GM23338 (cell line): Measurements from ENCODE around the gene POPDC3. TPM values are rescaled to one million over a fixed set of nuclear protein-coding genes. Genes with fewer than 3 reads are reported as not detected.

ENCODE experiments used
- ATAC-seq: fragments of 200-7000 bp; cut with Tn5 transposase; 3 replicates; pipeline ENCODE4 v1.9.1; 2020
- DNase-seq: peaks from one replicate; pipeline ENCODE4 v3.0.0-alpha.2; 2015; ENCODE audit warnings: low spot score
- H2AFZ ChIP-seq: fragments of 200-600 bp; sonication (generic); 2 replicates; pipeline ENCODE4 v1.8.0; 2016; ENCODE audit warnings: antibody characterized with exemption, mild to moderate bottlenecking, moderate library complexity
- H3F3A ChIP-seq: fragments of 200-600 bp; sonication (generic); replicated peaks from 2 replicates; pipeline ENCODE4 v1.8.0; 2017; ENCODE audit warnings: antibody characterized with exemption, mixed run types, low read depth
- H3K27ac ChIP-seq: fragments of 200-600 bp; sonication (generic); 2 replicates; pipeline ENCODE4 v1.6.1; 2016; ENCODE audit warnings: low read depth
- H3K27me3 ChIP-seq: fragments of 200-600 bp; sonication (generic); 2 replicates; pipeline ENCODE4 v1.8.0; 2016; ENCODE audit warnings: mild to moderate bottlenecking, mixed run types, moderate library complexity; ENCODE audit not compliant: insufficient read depth
- H3K36me3 ChIP-seq: fragments of 200-600 bp; sonication (generic); 2 replicates; pipeline ENCODE4 v1.8.0; 2016; ENCODE audit warnings: mild to moderate bottlenecking; ENCODE audit not compliant: insufficient read depth
- H3K4me1 ChIP-seq: fragments of 200-600 bp; sonication (generic); 2 replicates; pipeline ENCODE4 v1.8.0; 2016; ENCODE audit warnings: mild to moderate bottlenecking, moderate library complexity; ENCODE audit not compliant: insufficient read depth
- H3K4me2 ChIP-seq: fragments of 200-600 bp; sonication (generic); 2 replicates; pipeline ENCODE4 v1.7.1; 2017; ENCODE audit warnings: mixed run types
- H3K4me3 ChIP-seq: fragments of 200-600 bp; sonication (generic); 2 replicates; pipeline ENCODE4 v1.6.1; 2016; ENCODE audit warnings: mixed run types
- H3K79me2 ChIP-seq: fragments of 200-600 bp; sonication (generic); replicated peaks from 2 replicates; pipeline ENCODE4 v1.8.0; 2017; ENCODE audit warnings: mild to moderate bottlenecking; ENCODE audit not compliant: insufficient read depth
- H3K9me2 ChIP-seq: fragments of 200-600 bp; sonication (generic); 2 replicates; pipeline ENCODE4 v1.8.0; 2017; ENCODE audit not compliant: insufficient read depth
- H4K20me1 ChIP-seq: fragments of 200-600 bp; sonication (generic); replicated peaks from 2 replicates; pipeline ENCODE4 v1.8.0; 2017; ENCODE audit warnings: mild to moderate bottlenecking; ENCODE audit not compliant: insufficient read depth
- H3K27ac Mint-ChIP-seq: 2 replicates; pipeline ENCODE4 v1.8.0; 2020; ENCODE audit warnings: inconsistent platforms, mild to moderate bottlenecking, moderate library complexity, mixed read lengths
- H3K27me3 Mint-ChIP-seq: 3 replicates; pipeline ENCODE4 v1.8.0; 2022; ENCODE audit warnings: low read depth, mild to moderate bottlenecking, moderate library complexity, mixed read lengths, inconsistent platforms; ENCODE audit not compliant: insufficient read depth, poor library complexity
- H3K36me3 Mint-ChIP-seq: 3 replicates; pipeline ENCODE4 v1.8.0; 2021; ENCODE audit warnings: low read depth, mild to moderate bottlenecking, inconsistent platforms, moderate library complexity, mixed read lengths
- H3K4me1 Mint-ChIP-seq: 3 replicates; pipeline ENCODE4 v1.8.0; 2020; ENCODE audit warnings: mild to moderate bottlenecking, inconsistent platforms, mixed read lengths
- H3K4me3 Mint-ChIP-seq: 3 replicates; pipeline ENCODE4 v1.8.0; 2021; ENCODE audit warnings: moderate library complexity, mild to moderate bottlenecking, inconsistent platforms, mixed read lengths
- H3K9me3 Mint-ChIP-seq: 3 replicates; pipeline ENCODE4 v1.8.0; 2020; ENCODE audit warnings: moderate library complexity, mild to moderate bottlenecking, inconsistent platforms, mixed read lengths
- EZH2 ChIP-seq: fragments of 200-600 bp; sonication (generic); IDR thresholded peaks from one replicate; pipeline ENCODE4 v1.8.0; 2017; ENCODE audit warnings: antibody characterized with exemption, mild to moderate bottlenecking, low read depth; ENCODE audit not compliant: unreplicated experiment
- EZH2phosphoT487 ChIP-seq: fragments of 200-600 bp; sonication (generic); IDR thresholded peaks from one replicate; pipeline ENCODE4 v1.8.1; 2018; ENCODE audit warnings: antibody characterized with exemption; ENCODE audit not compliant: unreplicated experiment
- POLR2AphosphoS5 ChIP-seq: IDR thresholded peaks from 2 replicates; pipeline ENCODE4 v1.6.1; 2016; ENCODE audit warnings: antibody characterized with exemption, low read depth
- STAT1 ChIP-seq: IDR thresholded peaks from one replicate; pipeline ENCODE4 v1.6.1; 2016; ENCODE audit warnings: antibody characterized with exemption; ENCODE audit not compliant: unreplicated experiment
- ZNF114 ChIP-seq: fragments of 250-450 bp; sonication (Bioruptor Pico); IDR thresholded peaks from 2 replicates; pipeline ENCODE4 v1.5.0; 2020; ENCODE audit warnings: mild to moderate bottlenecking, moderate library complexity
- polyA plus RNA-seq: library from polyadenylated mRNA; unstranded; fragments of >200 nt; fragmentation: Nextera tagmentation; extraction: Ambion mirVana; gene quantifications from 2 replicates; pipeline ENCODE4 v1.2.1, GENCODE V29; 2016
- total RNA-seq: library from RNA; depleted of rRNA; stranded (reverse); fragments of >200 nt; shearing (Covaris generic); gene quantifications from 2 replicates; pipeline ENCODE4 v1.2.3, GENCODE V29; 2014
- TF ChIP-seq, protein P1 (sequence below): IDR thresholded peaks from one replicate; pipeline ENCODE4 v1.6.1; 2018; ENCODE audit warnings: antibody characterized with exemption; ENCODE audit not compliant: unreplicated experiment
- TF ChIP-seq, protein P2 (sequence below): fragments of 250-450 bp; sonication (Bioruptor Pico); IDR thresholded peaks from 2 replicates; pipeline ENCODE4 v1.5.0; 2020; ENCODE audit warnings: mild to moderate bottlenecking, moderate library complexity
- TF ChIP-seq, protein P3 (sequence below), 2 experiments: fragments of 200-600 bp in 1 of 2; sonication (generic) in 1 of 2; conservative IDR thresholded peaks; 2 replicates each; pipeline versions ENCODE4 v1.5.1 to v1.6.1; 2016 to 2017; ENCODE audit warnings: antibody characterized with exemption in 2 of 2, low read depth in 2 of 2, mild to moderate bottlenecking in 2 of 2, moderate library complexity in 1 of 2

POPDC3 gene
- total and polyA plus RNA-seq, 2 experiments from 2014 or later = 5.1 to 5.7 TPM

DNA sequence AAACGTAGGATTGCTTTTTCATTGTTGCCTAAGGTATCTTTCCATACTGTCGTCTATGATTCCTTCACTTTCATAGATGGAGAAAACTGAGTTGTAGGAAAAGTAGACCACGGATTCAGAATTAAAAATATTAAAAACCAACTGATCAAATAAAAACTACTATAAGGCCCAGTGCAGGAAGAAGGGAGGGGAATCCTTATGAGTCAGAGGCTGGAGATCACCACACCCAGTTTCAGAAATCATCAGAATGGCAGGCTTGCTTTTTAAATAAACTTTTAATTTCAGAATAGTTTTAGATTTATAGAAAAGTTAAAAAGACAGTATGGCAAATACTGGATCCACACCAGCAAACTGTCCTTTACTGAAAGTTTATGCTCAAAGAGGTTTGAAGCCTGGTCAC, 32.0 kb upstream of the POPDC3 start (continued):
- no peak for TF ChIP-seq POLR2AphosphoS5
- TF ChIP-seq EZH2phosphoT487 = no peak
- TF ChIP-seq, protein P1, sequence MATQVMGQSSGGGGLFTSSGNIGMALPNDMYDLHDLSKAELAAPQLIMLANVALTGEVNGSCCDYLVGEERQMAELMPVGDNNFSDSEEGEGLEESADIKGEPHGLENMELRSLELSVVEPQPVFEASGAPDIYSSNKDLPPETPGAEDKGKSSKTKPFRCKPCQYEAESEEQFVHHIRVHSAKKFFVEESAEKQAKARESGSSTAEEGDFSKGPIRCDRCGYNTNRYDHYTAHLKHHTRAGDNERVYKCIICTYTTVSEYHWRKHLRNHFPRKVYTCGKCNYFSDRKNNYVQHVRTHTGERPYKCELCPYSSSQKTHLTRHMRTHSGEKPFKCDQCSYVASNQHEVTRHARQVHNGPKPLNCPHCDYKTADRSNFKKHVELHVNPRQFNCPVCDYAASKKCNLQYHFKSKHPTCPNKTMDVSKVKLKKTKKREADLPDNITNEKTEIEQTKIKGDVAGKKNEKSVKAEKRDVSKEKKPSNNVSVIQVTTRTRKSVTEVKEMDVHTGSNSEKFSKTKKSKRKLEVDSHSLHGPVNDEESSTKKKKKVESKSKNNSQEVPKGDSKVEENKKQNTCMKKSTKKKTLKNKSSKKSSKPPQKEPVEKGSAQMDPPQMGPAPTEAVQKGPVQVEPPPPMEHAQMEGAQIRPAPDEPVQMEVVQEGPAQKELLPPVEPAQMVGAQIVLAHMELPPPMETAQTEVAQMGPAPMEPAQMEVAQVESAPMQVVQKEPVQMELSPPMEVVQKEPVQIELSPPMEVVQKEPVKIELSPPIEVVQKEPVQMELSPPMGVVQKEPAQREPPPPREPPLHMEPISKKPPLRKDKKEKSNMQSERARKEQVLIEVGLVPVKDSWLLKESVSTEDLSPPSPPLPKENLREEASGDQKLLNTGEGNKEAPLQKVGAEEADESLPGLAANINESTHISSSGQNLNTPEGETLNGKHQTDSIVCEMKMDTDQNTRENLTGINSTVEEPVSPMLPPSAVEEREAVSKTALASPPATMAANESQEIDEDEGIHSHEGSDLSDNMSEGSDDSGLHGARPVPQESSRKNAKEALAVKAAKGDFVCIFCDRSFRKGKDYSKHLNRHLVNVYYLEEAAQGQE = no peak
- no peak for TF ChIP-seq EZH2

DNA sequence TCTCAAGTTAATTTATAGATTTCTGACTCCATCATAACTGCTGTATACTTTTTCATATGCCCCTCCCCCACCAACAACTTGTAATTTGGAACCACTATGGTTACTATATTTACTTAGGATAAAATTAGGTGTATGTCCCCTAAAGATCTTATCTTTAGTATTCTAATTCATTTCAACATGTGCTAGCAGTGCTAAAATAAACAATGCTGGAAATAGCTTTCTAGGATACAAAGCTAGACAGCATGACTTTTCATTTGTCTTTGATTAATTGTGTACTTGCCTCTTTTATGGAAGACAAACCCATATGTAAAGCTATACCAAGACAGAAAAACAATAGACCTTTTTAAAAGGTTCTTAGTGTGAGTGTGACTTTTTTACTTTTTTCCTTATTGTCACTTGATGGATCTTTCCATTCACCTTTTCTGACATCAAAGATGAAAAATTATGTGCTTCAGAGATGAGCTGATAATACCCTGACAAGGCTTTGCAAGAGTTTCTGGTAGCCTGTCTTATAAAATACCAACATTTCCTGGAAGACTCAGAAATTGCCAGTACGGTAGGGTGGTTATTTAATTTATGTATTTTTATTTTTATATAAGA, 31.2 kb upstream of the POPDC3 start:
- Mint-ChIP-seq H3K27me3 (no peaks in the 10 kb centered on the region), H3K27ac (no peak overlapping the region), H3K36me3 (no peaks in the 10 kb centered on the region), H3K4me1 (0 out of 3 replicates have a peak, but pooled peaks cover 3% of the 10 kb centered on the region), H3K9me3 (no peaks in the 10 kb centered on the region), H3K4me3 (no peak overlapping the region)
- ATAC-seq = no peak
- Histone ChIP-seq H3K36me3 (no peaks in the 10 kb centered on the region), H3K4me1 (0 out of 2 replicates have a peak, but pooled peaks cover 3% of the 10 kb centered on the region), H2AFZ (no peak overlapping the region), H3K27ac (no peak overlapping the region), H3K9me2 (no peaks in the 10 kb centered on the region), H4K20me1 (no peaks in the 10 kb centered on the region), H3F3A (no peaks in the 10 kb centered on the region), H3K79me2 (no peaks in the 10 kb centered on the region), H3K4me2 (no peak overlapping the region), H3K27me3 (no peaks in the 10 kb centered on the region), H3K4me3 (no peak overlapping the region)
- DNase-seq = no peak
- TF ChIP-seq, protein P2, sequence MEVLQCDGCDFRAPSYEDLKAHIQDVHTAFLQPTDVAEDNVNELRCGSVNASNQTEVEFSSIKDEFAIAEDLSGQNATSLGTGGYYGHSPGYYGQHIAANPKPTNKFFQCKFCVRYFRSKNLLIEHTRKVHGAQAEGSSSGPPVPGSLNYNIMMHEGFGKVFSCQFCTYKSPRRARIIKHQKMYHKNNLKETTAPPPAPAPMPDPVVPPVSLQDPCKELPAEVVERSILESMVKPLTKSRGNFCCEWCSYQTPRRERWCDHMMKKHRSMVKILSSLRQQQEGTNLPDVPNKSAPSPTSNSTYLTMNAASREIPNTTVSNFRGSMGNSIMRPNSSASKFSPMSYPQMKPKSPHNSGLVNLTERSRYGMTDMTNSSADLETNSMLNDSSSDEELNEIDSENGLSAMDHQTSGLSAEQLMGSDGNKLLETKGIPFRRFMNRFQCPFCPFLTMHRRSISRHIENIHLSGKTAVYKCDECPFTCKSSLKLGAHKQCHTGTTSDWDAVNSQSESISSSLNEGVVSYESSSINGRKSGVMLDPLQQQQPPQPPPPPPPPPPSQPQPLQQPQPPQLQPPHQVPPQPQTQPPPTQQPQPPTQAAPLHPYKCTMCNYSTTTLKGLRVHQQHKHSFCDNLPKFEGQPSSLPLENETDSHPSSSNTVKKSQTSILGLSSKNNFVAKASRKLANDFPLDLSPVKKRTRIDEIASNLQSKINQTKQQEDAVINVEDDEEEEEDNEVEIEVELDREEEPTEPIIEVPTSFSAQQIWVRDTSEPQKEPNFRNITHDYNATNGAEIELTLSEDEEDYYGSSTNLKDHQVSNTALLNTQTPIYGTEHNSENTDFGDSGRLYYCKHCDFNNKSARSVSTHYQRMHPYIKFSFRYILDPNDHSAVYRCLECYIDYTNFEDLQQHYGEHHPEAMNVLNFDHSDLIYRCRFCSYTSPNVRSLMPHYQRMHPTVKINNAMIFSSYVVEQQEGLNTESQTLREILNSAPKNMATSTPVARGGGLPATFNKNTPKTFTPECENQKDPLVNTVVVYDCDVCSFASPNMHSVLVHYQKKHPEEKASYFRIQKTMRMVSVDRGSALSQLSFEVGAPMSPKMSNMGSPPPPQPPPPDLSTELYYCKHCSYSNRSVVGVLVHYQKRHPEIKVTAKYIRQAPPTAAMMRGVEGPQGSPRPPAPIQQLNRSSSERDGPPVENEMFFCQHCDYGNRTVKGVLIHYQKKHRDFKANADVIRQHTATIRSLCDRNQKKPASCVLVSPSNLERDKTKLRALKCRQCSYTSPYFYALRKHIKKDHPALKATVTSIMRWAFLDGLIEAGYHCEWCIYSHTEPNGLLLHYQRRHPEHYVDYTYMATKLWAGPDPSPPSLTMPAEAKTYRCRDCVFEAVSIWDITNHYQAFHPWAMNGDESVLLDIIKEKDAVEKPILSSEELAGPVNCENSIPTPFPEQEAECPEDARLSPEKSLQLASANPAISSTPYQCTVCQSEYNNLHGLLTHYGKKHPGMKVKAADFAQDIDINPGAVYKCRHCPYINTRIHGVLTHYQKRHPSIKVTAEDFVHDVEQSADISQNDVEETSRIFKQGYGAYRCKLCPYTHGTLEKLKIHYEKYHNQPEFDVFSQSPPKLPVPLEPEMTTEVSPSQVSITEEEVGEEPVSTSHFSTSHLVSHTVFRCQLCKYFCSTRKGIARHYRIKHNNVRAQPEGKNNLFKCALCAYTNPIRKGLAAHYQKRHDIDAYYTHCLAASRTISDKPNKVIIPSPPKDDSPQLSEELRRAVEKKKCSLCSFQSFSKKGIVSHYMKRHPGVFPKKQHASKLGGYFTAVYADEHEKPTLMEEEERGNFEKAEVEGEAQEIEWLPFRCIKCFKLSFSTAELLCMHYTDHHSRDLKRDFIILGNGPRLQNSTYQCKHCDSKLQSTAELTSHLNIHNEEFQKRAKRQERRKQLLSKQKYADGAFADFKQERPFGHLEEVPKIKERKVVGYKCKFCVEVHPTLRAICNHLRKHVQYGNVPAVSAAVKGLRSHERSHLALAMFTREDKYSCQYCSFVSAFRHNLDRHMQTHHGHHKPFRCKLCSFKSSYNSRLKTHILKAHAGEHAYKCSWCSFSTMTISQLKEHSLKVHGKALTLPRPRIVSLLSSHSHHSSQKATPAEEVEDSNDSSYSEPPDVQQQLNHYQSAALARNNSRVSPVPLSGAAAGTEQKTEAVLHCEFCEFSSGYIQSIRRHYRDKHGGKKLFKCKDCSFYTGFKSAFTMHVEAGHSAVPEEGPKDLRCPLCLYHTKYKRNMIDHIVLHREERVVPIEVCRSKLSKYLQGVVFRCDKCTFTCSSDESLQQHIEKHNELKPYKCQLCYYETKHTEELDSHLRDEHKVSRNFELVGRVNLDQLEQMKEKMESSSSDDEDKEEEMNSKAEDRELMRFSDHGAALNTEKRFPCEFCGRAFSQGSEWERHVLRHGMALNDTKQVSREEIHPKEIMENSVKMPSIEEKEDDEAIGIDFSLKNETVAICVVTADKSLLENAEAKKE (CRISPR knock-in tag) = no peak
- no peak for TF ChIP-seq ZNF114 (CRISPR knock-in tag)
- no peak for TF ChIP-seq EZH2phosphoT487
- TF ChIP-seq, protein P3, sequence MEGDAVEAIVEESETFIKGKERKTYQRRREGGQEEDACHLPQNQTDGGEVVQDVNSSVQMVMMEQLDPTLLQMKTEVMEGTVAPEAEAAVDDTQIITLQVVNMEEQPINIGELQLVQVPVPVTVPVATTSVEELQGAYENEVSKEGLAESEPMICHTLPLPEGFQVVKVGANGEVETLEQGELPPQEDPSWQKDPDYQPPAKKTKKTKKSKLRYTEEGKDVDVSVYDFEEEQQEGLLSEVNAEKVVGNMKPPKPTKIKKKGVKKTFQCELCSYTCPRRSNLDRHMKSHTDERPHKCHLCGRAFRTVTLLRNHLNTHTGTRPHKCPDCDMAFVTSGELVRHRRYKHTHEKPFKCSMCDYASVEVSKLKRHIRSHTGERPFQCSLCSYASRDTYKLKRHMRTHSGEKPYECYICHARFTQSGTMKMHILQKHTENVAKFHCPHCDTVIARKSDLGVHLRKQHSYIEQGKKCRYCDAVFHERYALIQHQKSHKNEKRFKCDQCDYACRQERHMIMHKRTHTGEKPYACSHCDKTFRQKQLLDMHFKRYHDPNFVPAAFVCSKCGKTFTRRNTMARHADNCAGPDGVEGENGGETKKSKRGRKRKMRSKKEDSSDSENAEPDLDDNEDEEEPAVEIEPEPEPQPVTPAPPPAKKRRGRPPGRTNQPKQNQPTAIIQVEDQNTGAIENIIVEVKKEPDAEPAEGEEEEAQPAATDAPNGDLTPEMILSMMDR (conservative IDR thresholded peaks at IDR 0.05; ENCODE audit: low read depth in 2 of 2) = no peak
- no peak for TF ChIP-seq EZH2
- TF ChIP-seq, protein P1 = no peak
- TF ChIP-seq POLR2AphosphoS5 = no peak
- no peak for TF ChIP-seq STAT1
